ENCODE measurements around the gene PACRG.

DNA sequence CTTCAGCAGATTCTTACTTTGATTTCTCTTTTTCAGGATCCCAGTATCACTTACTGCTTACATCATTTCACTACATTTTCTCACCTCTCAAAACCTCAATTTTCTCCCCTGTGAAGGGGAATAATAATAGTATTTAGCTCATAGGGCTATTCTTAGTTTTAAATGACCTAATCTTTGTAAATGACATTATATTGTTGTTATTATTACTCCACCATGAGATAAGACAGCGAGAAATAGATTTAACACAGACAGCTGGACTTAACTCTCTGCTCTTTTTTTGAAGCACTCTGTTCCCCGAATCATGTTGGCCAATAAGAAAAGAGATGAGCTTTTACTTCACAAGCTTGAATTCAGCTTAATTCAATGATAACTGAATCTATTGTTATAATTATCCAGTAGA lies 578.2 kb downstream of the PACRG start:
- TF ChIP-seq, protein P1, sequence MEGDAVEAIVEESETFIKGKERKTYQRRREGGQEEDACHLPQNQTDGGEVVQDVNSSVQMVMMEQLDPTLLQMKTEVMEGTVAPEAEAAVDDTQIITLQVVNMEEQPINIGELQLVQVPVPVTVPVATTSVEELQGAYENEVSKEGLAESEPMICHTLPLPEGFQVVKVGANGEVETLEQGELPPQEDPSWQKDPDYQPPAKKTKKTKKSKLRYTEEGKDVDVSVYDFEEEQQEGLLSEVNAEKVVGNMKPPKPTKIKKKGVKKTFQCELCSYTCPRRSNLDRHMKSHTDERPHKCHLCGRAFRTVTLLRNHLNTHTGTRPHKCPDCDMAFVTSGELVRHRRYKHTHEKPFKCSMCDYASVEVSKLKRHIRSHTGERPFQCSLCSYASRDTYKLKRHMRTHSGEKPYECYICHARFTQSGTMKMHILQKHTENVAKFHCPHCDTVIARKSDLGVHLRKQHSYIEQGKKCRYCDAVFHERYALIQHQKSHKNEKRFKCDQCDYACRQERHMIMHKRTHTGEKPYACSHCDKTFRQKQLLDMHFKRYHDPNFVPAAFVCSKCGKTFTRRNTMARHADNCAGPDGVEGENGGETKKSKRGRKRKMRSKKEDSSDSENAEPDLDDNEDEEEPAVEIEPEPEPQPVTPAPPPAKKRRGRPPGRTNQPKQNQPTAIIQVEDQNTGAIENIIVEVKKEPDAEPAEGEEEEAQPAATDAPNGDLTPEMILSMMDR (IDR thresholded peaks at IDR 0.05) = no peak
- TF ChIP-seq POLR2AphosphoS5 (IDR thresholded peaks at IDR 0.05) = no peak
- TF ChIP-seq EP300 (IDR thresholded peaks at IDR 0.05) = no peak

All from stomach (tissue), 4 donors.